ENCODE measurements around the gene DRD4.

Gene DRD4

GRCh38 chr11:641806-642370, 4.8 kb downstream of the DRD4 start:
- no peaks in the 10 kb centered on the region for H3K4me1 ChIP-seq
- no peaks in the 10 kb centered on the region for H3K27me3 ChIP-seq (ENCODE audit: control insufficient read depth, insufficient read depth, low read length)
- no peaks in the 10 kb centered on the region for H3K79me2 ChIP-seq
- TF ChIP-seq, protein P1, sequence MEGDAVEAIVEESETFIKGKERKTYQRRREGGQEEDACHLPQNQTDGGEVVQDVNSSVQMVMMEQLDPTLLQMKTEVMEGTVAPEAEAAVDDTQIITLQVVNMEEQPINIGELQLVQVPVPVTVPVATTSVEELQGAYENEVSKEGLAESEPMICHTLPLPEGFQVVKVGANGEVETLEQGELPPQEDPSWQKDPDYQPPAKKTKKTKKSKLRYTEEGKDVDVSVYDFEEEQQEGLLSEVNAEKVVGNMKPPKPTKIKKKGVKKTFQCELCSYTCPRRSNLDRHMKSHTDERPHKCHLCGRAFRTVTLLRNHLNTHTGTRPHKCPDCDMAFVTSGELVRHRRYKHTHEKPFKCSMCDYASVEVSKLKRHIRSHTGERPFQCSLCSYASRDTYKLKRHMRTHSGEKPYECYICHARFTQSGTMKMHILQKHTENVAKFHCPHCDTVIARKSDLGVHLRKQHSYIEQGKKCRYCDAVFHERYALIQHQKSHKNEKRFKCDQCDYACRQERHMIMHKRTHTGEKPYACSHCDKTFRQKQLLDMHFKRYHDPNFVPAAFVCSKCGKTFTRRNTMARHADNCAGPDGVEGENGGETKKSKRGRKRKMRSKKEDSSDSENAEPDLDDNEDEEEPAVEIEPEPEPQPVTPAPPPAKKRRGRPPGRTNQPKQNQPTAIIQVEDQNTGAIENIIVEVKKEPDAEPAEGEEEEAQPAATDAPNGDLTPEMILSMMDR (IDR thresholded peaks at IDR 0.05) = no peak
- H3K9me3 ChIP-seq (ENCODE audit: control insufficient read depth, low read length) = no peaks in the 10 kb centered on the region
- no peak overlapping the region for H3K9ac ChIP-seq
- no peak overlapping the region for H2AFZ ChIP-seq
- no peak overlapping the region for H3K4me2 ChIP-seq (ENCODE audit: low read length)
- no peak overlapping the region for H3K4me3 ChIP-seq (ENCODE audit: low read depth, low read length)
- H3K36me3 ChIP-seq (ENCODE audit: control insufficient read depth, insufficient read depth, low read length) = no peaks in the 10 kb centered on the region
- no peak overlapping the region for H3K27ac ChIP-seq

DNA sequence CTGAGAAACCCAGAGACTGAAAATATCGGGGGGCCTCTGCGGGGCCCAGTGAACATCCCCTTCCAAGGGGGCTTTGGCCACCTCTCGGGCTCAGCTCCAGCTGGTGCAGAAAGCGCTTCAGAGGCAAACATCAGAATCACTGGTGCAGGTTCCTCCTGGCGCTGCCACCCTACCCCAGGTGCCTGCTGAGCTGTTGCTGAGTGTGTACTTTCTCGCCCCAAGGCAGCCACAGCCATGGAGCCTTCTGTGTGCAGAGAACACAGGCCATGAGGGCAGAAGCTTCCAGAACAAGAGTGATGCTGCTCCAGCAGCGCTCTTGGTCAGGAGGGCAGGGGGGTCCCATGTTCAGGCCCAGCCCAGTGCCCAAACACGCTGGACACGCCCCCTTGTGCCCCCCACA, 6.3 kb downstream of the DRD4 start:
- Histone ChIP-seq H3K4me3 (ENCODE audit: low read depth, low read length) (no peak overlapping the region), H3K4me2 (ENCODE audit: low read length) (no peak overlapping the region), H3K79me2 (no peaks in the 10 kb centered on the region), H2AFZ (no peak overlapping the region), H3K27ac (no peak overlapping the region), H3K9ac (no peak overlapping the region), H3K36me3 (ENCODE audit: control insufficient read depth, insufficient read depth, low read length) (no peaks in the 10 kb centered on the region), H3K27me3 (ENCODE audit: control insufficient read depth, insufficient read depth, low read length) (no peaks in the 10 kb centered on the region), H3K4me1 (no peaks in the 10 kb centered on the region), H3K9me3 (ENCODE audit: control insufficient read depth, low read length) (no peaks in the 10 kb centered on the region)
- TF ChIP-seq, protein P1 (IDR thresholded peaks at IDR 0.05) = no peak

DNA sequence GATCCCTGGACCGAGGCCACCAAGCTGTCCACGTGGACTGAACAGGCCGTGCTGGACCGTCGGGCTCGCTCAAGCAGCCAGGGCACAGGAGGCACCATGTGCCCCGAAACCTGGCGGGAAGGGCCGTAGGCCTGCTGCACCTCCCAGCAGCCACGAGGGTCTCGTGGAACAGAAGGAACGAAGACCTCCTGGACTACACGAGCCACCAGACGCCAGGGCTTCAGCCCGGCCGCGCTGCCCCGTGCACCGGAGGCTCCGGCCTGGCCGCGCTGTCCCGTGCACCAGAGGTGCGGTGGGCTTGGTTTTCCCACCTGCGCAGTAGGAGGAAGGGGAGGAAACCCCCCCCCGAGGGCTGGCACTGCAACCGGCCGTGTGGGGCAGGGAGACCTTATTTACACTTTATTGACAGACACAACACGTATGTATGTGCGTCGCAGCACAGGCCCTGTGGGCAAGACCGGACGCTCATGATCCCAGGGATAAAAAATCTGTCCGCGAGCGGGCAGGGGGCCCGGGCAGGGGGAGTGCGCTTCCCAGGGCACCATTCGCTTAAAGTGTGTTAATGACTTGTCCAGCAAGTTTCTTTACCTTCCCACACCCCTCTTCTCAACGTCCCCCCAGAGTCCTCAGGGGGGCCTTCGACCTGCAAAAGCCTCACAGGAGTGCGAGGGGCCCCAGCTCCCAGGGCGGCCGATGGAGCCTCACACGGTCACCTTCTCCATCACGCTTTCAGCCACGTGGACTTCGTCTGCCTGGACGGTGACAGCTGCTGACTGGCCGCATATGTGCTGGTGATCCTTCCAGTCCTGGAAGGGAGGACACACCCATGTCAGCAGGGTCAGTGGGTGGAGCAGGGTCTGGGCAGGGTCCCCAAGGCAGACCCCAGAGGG, 7.0 kb downstream of the DRD4 start:
- no peaks in the 10 kb centered on the region for H3K4me1 ChIP-seq
- no peak overlapping the region for H3K4me3 ChIP-seq (ENCODE audit: low read depth, low read length)
- no peak overlapping the region for H2AFZ ChIP-seq
- no peaks in the 10 kb centered on the region for H3K9me3 ChIP-seq (ENCODE audit: control insufficient read depth, low read length)
- H3K4me2 ChIP-seq (ENCODE audit: low read length) = no peak overlapping the region
- no peaks in the 10 kb centered on the region for H3K36me3 ChIP-seq (ENCODE audit: control insufficient read depth, insufficient read depth, low read length)
- TF ChIP-seq, protein P1 (IDR thresholded peaks at IDR 0.05) = no peak
- H3K9ac ChIP-seq = no peak overlapping the region
- H3K79me2 ChIP-seq = no peaks in the 10 kb centered on the region
- H3K27me3 ChIP-seq (ENCODE audit: control insufficient read depth, insufficient read depth, low read length) = no peaks in the 10 kb centered on the region
- H3K27ac ChIP-seq = no peak overlapping the region

- no peak overlapping the region for H3K4me3 ChIP-seq (ENCODE audit: low read depth, low read length)
- H3K27ac ChIP-seq = no peak overlapping the region
- H3K4me1 ChIP-seq = no peaks in the 10 kb centered on the region
- TF ChIP-seq, protein P1 (IDR thresholded peaks at IDR 0.05) = no peak
- H3K9ac ChIP-seq = no peak overlapping the region
- no peak overlapping the region for H3K4me2 ChIP-seq (ENCODE audit: low read length)
- no peaks in the 10 kb centered on the region for H3K27me3 ChIP-seq (ENCODE audit: control insufficient read depth, insufficient read depth, low read length)
- H3K79me2 ChIP-seq = no peaks in the 10 kb centered on the region
- H2AFZ ChIP-seq = no peak overlapping the region
- no peaks in the 10 kb centered on the region for H3K9me3 ChIP-seq (ENCODE audit: control insufficient read depth, low read length)
- H3K36me3 ChIP-seq (ENCODE audit: control insufficient read depth, insufficient read depth, low read length) = no peaks in the 10 kb centered on the region
These were observed 8.5 kb downstream of the DRD4 start for GRCh38 chr11:645536-645935.

Data from parathyroid adenoma (tissue), 2 donors.